ENCODE results near the gene GABARAP.
"Not testable (repeated sequence)": the region's sequence is repeated elsewhere in the genome, so short reads cannot be mapped to it uniquely, and the experiment has no call there.

The GABARAP gene

DNA sequence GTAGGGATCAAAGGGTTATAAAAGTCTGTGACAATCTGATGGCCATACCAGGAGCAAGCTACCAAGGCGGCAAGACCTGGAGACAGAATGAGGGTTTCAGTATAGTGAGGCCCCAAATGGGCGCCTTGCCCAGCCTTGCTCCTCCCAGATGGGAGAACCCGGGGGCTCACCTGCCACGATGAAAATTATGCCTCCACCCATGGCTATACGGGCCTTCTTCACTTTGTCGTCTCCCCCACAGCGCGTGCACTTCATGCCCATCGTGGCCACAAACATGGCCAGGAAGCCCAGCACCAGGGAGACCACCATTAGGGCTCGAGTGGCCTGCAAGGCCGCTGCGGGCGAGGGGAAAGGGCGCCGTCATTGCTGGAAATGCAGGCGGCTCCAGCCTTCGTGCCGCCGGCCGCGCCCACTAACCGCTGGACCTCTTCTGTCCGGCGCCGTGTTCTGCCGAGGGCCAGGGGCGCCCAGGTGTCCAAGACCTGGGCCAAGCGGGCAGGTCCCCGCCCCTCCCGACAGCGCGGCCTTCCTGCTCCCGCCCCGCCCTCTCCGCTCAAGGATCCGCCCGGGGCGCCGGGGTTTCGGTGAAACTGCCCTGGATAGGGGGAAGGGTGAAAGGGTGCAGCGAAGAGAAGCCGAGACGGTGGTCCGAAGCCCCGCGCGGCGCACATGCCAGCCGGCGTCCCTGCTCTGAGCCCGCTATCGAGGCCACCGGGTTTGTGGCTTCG, 18.6 kb upstream of the GABARAP start:
- peak; percentile 25 for DNase-seq (ENCODE audit: low spot score)

DNA sequence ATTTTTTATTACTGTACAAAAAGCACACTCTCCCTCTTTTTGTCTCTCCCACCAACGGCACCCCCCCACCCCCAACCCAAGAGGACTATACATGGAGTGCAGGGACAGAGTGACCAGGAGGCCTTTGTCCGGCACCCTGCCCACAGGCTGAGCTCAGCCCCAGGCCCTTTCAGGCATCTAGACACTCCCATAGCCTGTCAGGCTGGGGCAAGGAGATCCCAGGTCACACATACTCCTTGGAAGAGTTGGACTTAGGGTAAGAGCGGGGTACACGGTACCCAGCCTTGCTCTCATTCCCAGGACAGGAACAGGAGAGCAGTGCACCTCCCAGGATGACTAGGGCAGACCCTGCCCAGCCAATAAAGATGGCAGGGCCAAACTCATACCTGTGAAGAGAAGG, 17.9 kb upstream of the GABARAP start:
- no peak for DNase-seq (ENCODE audit: low spot score)

DNA sequence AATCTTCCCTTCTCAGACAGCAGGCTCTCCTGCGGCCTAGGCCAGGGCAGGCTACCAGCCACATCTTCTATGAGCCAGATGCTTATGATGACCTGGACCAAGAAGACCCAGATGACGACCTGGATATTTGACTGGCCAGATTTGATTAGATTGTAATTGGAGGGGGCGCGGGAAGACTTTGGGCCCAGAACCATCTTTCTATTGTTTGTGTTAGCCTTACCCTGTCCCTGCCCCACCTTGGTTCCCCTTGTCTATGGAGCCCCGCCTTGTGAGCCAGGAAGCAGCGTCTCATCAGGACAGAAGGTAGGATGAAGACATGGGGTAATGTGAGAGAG, 17.3 kb upstream of the GABARAP start:
- no peak for DNase-seq (ENCODE audit: low spot score)

DNA sequence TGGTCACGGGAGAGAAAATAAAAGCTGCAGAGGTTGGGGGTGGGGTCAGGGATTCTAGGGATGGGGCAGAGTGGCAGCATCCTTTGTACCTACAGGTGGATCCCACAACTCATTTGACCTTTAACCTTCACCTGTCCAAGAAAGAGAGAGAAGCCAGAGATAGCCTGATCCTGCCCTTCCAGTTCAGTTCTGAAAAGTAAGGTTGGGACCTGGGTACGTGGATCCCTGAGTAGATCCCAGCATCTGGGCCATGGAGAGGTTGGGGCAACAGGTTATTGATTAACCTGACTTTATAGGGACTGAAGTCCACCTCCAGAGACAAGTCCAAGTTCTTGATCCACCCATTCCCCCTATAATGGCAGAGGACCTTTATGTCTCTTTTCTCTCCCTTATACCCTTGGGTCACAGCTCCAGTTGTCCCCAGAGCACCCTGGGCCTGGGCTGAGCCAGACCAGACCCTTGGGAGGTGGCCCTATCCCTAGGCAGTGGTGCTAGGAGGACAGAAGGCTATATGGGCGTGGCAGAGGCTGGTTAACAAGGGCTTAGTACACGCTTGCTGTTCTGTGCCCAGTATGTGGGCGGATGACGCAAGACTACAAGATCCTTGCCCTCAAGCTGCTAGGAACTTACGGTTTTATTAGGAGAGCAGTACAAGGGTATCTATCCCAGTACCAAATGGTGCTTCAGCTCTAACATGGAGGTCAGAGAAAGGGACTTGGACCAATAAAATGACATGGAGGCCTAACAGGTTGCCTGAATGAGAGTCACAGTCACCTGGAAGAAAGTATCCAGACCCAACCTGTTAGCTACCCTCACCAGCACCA, 16.7 kb upstream of the GABARAP start:
- no peak for DNase-seq (ENCODE audit: low spot score)

DNA sequence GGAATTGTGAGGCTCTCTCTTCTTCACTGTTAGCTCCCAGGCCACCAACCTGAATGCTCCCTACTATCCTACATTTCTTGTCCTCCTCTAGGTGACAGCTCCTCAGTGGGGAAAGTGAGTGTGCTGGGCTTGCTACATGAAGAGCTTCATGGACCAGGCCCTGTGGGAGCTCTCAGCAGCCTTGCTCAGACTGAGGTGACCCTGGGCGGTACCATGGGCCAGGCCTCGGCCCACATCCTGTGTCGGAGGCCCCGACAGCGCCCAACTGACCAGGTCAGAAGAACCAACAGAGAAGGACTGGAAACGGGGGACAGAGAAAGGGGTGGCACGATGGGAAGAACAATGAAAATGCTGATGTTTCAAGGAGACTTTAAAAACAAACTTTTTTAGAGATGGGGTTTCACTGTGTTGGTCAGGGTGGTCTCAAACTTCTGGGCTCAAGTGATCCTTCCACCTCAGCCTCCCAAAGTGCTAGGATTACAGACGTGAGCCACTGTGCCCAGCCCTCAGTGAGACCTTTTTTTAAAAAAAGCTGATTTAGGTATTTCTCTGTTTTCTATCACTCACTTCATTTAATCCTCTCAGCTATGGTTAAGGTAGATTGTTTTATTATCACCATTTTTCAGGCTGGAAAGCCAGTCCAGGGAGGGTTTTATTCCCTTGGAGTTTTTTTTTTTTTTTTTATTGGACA, 14.7 kb upstream of the GABARAP start:
- DNase-seq (ENCODE audit: low spot score): no peak

DNA sequence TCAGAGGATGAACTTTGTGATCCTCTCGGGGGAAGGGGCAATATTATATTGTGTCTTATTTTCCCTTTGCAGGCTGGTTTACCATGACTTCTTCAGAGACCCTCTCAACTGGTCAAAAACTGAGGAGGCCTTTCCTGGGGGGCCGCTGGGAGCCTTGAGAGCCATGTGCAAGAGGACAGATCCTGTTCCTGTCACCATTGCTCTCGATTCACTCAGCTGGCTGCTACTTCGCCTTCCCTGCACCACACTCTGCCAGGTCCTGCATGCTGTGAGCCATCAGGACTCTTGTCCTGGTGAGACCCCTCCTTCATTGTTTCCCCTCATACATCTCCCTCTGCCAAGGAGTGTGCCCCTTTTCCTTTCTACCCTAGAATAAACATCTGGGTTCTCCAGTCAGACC, 12.3 kb upstream of the GABARAP start:
- no peak for DNase-seq (ENCODE audit: low spot score)

DNA sequence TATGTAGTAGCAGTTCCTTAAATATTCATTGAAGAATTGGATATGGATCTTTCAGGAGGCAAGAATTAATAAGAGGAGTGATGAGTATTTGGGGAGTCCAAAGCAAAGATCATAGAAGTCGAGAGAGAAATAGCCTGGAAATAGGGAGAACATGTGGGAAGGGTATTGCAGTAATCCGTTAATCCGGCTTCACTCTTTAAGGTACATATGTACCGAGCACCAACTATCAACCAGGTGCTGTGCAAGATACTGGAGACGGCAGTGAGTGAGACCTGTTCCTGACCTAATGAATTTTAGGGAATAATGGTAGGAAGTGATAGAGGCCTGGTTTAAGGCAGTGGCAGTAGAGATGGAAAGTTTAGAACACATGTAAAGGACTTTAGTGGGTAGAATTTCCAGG, 10.8 kb upstream of the GABARAP start:
- DNase-seq (ENCODE audit: low spot score): no peak

DNA sequence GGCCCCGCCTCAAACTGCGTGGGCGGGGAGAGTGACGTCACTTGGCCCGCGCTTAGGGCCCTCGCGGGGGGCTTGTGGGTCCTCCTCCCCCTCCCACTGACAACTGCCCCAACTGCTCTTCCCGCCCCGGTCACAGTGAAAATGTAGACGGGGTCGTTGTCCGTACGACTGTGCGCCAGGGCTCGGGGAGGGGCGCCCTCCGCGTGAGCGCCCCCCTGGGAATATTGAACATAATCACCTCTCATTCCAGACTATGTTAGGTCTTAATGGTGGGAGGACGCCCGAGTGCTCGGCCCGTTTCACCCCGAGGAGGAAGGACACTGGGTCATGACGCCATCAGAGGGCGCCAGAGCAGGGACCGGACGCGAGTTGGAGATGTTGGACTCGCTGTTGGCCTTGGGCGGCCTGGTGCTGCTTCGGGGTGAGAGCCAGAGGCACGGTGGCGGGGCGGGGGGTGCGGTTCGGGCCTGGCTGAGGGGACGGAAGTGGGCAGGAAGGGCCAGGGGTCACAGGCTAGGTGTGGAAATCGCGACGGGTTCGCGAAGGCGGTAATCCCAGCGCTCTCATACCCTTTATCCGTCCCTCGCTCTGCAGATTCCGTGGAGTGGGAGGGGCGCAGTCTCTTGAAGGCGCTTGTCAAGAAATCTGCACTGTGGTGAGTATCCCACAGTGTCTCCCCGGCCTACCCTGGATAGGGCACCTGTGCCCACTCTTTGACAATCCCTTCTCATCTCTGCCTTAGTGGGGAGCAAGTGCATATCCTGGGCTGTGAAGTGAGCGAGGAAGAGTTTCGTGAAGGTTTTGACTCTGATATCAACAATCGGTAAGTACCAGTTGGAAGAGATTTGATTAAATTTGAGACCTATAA, 10.2 kb upstream of the GABARAP start, which contains the start of gene ELP5:
ELP5 (plus strand) TSS at position 40 of the 868 bp plus-strand sequence; CDS start at position 376, 336 bp downstream.
- peak; percentile 95 for DNase-seq (ENCODE audit: low spot score)

DNA sequence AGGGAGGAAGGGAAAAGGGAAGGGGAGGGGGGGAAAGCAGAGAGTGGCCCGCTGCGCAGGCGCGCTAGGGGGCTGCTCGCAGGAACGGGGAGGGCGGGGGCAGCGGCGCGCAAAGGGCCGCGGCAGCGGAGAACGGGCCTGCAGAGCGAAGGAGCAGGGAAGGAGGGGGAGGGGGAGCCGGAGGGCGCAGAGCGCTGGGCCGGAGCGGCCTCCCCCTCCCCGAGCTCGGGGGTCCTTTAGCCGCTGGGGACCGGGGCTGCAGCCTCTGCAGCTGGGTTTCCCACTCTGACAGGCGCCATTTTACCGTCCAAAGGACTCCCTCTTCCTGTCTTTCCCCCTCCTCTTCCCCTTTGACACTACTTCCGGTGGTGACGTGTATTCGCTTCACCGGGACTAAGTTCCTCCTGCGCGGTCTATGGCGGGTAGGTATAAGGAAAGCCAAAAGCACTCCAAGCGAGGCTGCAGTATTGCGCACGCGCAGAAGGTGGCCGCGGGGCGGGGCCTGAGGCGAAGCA, 9.5 kb upstream of the GABARAP start, which contains the start of gene CTDNEP1:
CTDNEP1 (minus strand) TSS at position 74 of the 515 bp plus-strand sequence. CDS start 438 bp downstream, outside the sequence.
- peak; percentile 100 for DNase-seq (ENCODE audit: low spot score)

DNA sequence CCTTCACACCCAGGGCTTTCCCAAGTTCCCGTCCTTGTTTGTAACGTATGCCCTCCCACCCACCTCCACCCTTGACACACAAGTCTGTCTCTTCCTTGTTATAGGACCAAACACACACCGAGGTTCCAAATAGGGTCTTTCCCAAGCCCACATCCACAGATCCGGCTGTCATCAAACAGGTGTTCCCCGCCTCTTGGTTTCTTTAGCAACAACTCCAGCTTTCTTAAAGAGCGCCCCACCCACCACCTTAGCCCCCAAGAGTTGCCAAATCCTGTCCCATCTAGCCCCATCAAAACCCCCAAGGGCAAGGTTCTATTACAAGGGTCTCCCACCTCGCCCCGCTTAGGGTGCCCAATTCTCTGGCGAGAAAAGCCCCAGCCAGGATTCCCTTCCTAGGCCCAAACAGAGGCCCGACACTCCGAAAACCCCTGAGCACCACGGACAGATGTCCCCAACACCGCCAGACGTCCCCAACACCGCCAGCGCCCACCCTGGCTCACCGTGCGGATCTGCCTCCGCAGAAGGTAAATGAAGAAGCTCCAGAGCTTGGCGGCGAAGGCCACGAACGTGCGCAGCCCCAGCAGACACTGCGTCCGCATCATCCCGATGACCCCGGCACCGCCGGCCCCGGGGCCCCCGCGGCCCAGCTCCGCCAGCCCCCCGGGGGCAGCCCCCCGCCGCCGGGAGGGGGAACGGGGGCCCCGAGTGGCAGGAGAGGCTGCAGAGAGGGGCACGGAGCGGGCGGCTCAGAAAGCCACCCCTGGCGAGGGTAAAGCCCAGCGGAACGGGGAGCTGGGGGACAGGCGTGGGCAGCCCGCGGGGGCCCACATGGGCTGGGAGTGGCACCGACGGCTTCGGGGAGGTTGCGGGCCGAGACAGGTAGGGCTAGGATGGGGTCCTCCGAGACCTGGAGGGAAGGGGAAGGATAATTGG, 8.7 kb upstream of the GABARAP start:
- peak; percentile 52 for DNase-seq (ENCODE audit: low spot score)

DNA sequence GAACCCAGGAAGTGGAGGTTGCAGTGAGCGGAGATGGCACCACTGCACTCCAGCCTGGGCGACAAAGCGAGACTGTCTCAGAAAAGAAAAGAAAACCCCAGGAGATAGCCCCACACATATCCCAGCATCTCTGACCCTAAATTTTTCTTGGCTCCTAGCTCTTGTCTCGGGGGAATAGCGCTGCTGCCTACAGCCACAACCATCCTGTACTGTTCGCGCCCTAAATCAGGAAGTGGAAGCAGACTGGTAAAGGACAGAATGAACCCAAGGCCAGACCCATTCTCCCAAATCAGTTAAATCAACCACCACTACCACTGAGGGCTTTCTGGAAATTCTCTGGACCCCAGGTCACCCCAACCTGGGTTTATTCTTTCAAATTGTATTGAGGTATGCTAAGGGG, 7.6 kb upstream of the GABARAP start:
- no peak for DNase-seq (ENCODE audit: low spot score)

DNA sequence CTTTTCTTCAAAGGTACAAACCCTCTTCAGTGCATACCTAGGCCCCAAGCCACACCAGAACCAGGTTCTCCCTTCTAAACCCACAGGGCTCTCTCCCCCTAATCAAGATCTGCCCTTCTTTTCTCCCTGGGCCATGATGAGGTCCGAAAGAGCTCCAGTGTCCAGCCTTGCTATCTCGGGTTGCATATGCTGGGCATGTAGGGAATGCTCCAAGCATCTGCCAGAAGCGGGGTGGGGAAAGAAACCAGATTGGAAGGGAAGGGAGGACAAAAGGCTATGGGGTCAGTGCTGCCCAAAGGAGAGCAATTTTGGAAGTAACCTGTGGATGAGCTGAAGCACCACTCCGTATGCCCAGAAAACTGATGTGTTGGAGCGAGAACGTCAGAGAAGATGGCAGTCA, 7.0 kb upstream of the GABARAP start:
- no peak for DNase-seq (ENCODE audit: low spot score)

DNA sequence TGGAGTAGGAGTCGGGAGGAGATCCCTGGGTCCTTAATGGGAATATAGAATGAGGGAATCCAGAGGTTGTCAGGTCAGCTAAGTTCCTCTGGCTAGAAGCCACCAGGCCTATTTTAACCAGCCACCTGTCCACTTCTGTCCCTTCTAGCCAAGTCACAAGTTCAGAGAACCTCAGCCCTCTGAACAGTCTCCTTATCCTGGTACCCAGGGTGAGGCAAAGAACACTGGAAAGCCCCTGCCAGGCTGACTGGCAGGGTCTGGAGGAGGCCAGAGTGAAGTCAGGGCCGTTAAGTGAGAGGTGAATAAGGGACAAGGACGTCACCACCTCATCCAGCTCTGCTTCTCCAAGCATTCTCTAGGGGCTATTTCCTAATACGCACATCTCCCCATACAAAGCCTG, 6.5 kb upstream of the GABARAP start:
- DNase-seq (ENCODE audit: low spot score): no peak

DNA sequence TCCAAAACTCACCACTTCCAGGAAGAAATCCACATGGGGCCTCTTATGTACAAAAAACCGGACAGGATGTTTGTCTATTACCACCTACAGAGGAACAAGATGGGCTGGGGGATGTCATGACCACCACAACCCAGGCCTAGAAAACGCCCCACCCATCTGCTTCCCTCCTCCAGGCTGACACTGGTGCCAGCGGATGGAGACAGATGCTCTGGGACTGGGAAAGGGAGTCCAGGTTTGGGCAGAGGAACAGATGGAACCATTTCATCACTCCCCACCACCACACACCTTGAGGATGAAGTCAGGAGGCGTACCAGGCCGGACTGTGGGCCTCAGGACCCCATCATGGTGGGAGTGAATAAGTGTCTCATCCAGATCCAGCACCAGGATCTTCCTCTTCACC, 4.5 kb upstream of the GABARAP start:
- DNase-seq (ENCODE audit: low spot score): no peak

DNA sequence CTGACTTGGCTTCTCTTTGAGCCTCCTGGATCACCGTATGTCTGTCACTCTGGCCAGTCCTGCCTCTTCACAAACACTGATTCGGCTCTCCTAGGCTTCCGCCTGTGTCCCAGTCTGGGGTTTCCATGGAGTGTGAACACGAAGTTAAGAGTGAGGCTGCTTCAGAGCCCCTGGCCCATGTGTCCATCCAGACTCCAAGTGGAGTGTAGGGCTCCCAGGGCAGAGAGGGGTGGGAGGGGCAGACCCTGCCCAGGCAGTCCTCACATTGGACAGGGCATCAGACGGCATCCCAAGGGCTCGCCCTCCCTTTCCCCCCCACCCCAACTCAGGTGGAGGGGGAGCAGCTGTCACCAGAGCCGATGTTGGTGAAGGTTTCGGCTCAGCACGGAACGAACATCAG, 1.6 kb upstream of the GABARAP start:
- not testable (repeated sequence) for DNase-seq (ENCODE audit: low spot score)

DNA sequence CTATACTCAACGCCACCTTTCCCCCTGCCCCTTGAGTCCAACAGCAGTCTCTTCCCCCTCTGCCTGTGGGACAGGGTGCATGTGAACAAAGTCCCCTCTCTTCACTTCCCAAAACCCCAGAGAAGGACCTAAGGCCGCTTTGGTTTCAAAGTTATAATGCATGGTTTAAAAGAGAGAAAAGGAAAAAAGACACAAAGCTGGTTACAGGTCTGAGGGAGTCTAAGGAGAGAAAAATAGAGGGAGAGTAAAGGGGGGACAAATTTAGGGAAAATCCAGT, 1.1 kb upstream of the GABARAP start:
- no peak for DNase-seq (ENCODE audit: low spot score)

DNA sequence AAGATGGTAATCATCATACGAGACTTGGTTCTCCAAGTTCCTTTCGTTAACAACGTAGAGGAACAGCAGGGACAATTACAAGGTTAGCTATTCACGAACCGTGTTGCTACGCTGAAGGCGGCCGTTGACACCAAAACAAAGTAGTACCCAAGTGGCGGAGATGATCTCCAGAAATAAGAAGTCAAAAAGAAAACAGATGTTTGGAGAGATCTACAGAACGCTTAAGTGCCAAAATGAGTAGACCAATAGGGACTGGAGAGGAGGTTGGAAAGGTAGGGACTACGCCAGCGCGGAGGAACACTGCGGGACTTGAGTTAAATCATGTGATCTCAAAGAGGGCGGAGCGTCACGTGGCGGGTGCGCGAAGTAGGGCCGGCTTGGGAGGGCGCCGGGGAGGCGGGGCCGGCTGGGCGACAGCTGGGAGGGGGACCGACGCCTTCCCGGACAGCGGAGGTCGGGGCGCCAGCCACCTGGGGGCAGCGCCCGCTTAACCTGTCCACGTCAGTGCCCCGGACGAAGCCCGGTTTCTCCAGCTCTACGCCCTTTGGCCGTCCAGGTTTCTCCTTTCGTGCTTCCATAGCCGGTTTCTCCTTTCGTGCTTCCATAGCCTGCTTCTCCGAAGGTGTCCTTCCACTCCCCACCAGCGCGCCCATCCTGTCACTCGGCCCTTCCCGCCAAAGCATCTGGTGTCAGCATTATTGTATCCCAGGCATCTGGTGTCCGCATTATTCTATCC, 636 bp upstream of the GABARAP start:
- DNase-seq (ENCODE audit: low spot score): peak; percentile 100

DNA sequence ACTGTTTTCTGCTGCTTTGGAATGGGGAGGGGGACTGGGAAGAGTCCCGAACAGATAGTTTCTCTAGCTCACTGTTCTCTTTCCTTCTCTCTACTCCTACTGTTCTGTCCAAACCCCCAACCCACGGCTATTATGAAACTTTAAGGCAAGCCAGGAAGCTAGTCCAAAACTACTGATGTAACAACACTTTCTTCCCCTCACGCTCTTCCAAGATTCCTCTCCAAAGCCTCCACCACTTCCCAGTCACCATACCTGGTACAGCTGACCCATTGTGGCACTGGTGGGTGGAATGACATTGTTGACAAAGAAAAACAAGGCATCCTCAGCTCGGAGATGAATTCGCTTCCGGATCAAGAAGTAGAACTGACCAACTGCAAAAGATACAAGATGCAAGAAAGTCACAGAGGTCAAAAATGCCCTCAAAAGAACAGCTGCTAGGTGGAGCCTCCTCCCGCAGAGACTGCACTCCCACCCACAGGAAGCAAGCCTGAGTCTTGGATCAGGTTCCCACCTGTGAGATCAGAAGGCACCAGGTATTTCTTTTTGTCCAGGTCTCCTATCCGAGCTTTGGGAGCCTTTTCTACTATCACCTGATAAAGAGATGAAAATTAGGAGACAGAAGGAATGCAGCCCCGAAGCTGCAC, 1.0 kb downstream of the GABARAP start:
- DNase-seq (ENCODE audit: low spot score): no peak

DNA sequence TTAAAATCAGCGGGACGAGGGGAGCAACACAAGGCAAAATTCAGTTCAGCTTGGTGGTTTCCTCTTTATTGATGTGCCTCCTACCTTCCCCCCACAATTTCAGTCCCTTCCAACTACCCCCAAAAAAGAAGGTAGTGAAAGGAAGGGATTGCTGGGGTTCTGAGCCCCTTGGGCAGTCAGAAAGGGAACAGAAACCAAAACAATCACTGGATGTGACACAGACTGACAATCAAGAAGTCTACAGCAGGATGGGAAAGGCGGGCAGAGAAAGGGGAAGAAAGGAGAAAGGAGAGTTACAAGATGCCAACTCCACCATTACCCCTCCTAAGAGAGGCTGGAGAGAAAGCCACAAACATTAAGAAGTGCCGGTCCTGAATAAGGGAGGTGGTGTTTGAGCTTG, 1.9 kb downstream of the GABARAP start:
- peak; percentile 41 for DNase-seq (ENCODE audit: low spot score)

Data from hematopoietic multipotent progenitor cell treated with erythropoietin and hydrocortisone succinate and interleukin-3 and kit ligand, for 17 days (in vitro differentiated cells).